HepG2 (cell line): ENCODE measurements around the gene EDC3.

Experiments
- BCLAF1 ChIP-seq: fragments of 450-650 bp; IDR thresholded peaks from 2 replicates; pipeline ENCODE4 v1.6.1; 2017; ENCODE audit warnings: mild to moderate bottlenecking
- CBX2 ChIP-seq, 2 experiments: fragments of 200-600 bp in 1 of 2; sonication (generic); formaldehyde crosslinking in 1 of 2; IDR thresholded peaks; 2 replicates each; pipeline versions ENCODE4 v1.7.0 to v1.8.1; 2018 to 2022; ENCODE audit warnings: low read depth in 2 of 2, low read length in 1 of 2, mild to moderate bottlenecking in 1 of 2, missing genetic modification reagents in 1 of 2
- PLRG1 ChIP-seq: fragments of 450-650 bp; conservative IDR thresholded peaks from 2 replicates; pipeline ENCODE4 v1.6.1; 2016
- REST ChIP-seq, 2 experiments: IDR thresholded peaks; 2 replicates each; pipeline ENCODE4 v1.6.1; 2011 to 2012; ENCODE audit warnings: low read length in 2 of 2, borderline replicate concordance in 1 of 2, low read depth in 1 of 2, mild to moderate bottlenecking in 1 of 2, moderate library complexity in 1 of 2
- SMC3 ChIP-seq: IDR thresholded peaks from 2 replicates; pipeline ENCODE4 v1.6.1; 2011; ENCODE audit warnings: low read length, improper control_type of control experiment
- SP1 ChIP-seq, 2 experiments: fragments of 450-650 bp in 1 of 2; sonication (generic) in 1 of 2; formaldehyde crosslinking in 1 of 2; IDR thresholded peaks; 2 replicates each; pipeline versions ENCODE4 v1.4.0 to v1.6.1; 2016 to 2020; ENCODE audit warnings: missing genetic modification reagents in 1 of 2
- TBP ChIP-seq: sonication (generic); formaldehyde crosslinking; IDR thresholded peaks from 2 replicates; pipeline ENCODE4 v1.5.0; 2020; ENCODE audit warnings: missing genetic modification reagents
- TFDP1 ChIP-seq: IDR thresholded peaks from 2 replicates; pipeline ENCODE4 v1.6.1; 2016; ENCODE audit warnings: missing compliant biosample characterization, missing genetic modification reagents, borderline replicate concordance
- ZFP36 ChIP-seq: fragments of 150-350 bp; IDR thresholded peaks from 2 replicates; pipeline ENCODE4 v1.6.1; 2018; ENCODE audit warnings: borderline replicate concordance, low read length, low read depth; ENCODE audit not compliant: partially characterized antibody
- ZNF143 ChIP-seq: sonication (generic); formaldehyde crosslinking; IDR thresholded peaks from 2 replicates; pipeline ENCODE4 v1.4.0; 2020; ENCODE audit warnings: missing genetic modification reagents
- ZNF24 ChIP-seq: fragments of 450-650 bp; IDR thresholded peaks from 2 replicates; pipeline ENCODE4 v1.6.1; 2017; ENCODE audit warnings: antibody characterized with exemption, mild to moderate bottlenecking
- ZNF609 ChIP-seq: sonication (generic); formaldehyde crosslinking; IDR thresholded peaks from 2 replicates; pipeline ENCODE4 v1.4.0; 2020; ENCODE audit warnings: mild to moderate bottlenecking, missing genetic modification reagents, borderline replicate concordance
- ZSCAN30 ChIP-seq: sonication (generic); formaldehyde crosslinking; IDR thresholded peaks from 2 replicates; pipeline ENCODE4 v1.5.0; 2020; ENCODE audit warnings: mild to moderate bottlenecking, missing genetic modification reagents

- TF ChIP-seq REST (IDR thresholded peaks at IDR 0.05; ENCODE audit: borderline replicate concordance in 1 of 2, low read depth in 1 of 2, low read length in 2 of 2) (no peak), ZNF609 (CRISPR knock-in tag) (no peak), SMC3 (no peak), ZNF143 (CRISPR knock-in tag) (no peak), CBX2 (IDR thresholded peaks at IDR 0.05; ENCODE audit: low read depth, low read length) (no peak), CBX2 (CRISPR knock-in tag; IDR thresholded peaks at IDR 0.05; ENCODE audit: low read depth) (no peak), TBP (CRISPR knock-in tag) (no peak), SP1 (IDR thresholded peaks at IDR 0.05) (no peak), SP1 (CRISPR knock-in tag; IDR thresholded peaks at IDR 0.05) (no peak), ZFP36 (no peak), PLRG1 (no peak), ZSCAN30 (CRISPR knock-in tag) (no peak), BCLAF1 (no peak), ZNF24 (no peak), TFDP1 (no peak)
These were observed 54.7 kb downstream of the EDC3 start for GRCh38 chr15:74641151-74641550.
